WTC11 (cell line): Measurements from ENCODE around the gene MYLK2. TPM values are rescaled to one million over a fixed set of nuclear protein-coding genes. Genes with fewer than 3 reads are reported as not detected.

Experiments used
- ATAC-seq: fragments of 200-7000 bp; cut with Tn5 transposase; 2 replicates; pipeline ENCODE4 v1.10.0; 2021; ENCODE audit warnings: mild to moderate bottlenecking, moderate library complexity
- CTCF ChIA-PET: fragments of 300-600 bp; sonication (Branson Sonifier 250); formaldehyde crosslinking; loops from one replicate; lab custom pipeline; 2021; ENCODE audit warnings: antibody characterized with exemption; lab: Charles Lee
- POLR2A ChIA-PET: fragments of 350-600 bp; sonication (Branson Sonifier 250); formaldehyde crosslinking; loops from one replicate; lab custom pipeline; 2021; ENCODE audit warnings: antibody characterized with exemption; lab: Charles Lee
- DNase-seq: peaks from one replicate; pipeline ENCODE4 v3.0.0; 2021; ENCODE audit warnings: low spot score
- H3K27ac Mint-ChIP-seq: 2 replicates; pipeline ENCODE4 v1.8.0; 2021; ENCODE audit warnings: mixed read lengths
- H3K27me3 Mint-ChIP-seq: 2 replicates; pipeline ENCODE4 v1.8.0; 2021; ENCODE audit warnings: low read depth, mild to moderate bottlenecking, moderate library complexity, mixed read lengths
- H3K36me3 Mint-ChIP-seq: 2 replicates; pipeline ENCODE4 v1.8.0; 2021; ENCODE audit warnings: mixed read lengths
- H3K4me1 Mint-ChIP-seq: 2 replicates; pipeline ENCODE4 v1.8.0; 2022; ENCODE audit warnings: mixed read lengths
- H3K4me3 Mint-ChIP-seq: 2 replicates; pipeline ENCODE4 v1.8.0; 2021; ENCODE audit warnings: mild to moderate bottlenecking, moderate library complexity, mixed read lengths
- H3K9me3 Mint-ChIP-seq: 2 replicates; pipeline ENCODE4 v1.8.0; 2021; ENCODE audit warnings: mixed read lengths
- AR ChIP-seq: fragments of 250-450 bp; sonication (Bioruptor Pico); IDR thresholded peaks from 2 replicates; pipeline ENCODE4 v1.9.0; 2021; ENCODE audit warnings: mild to moderate bottlenecking
- ATF6 ChIP-seq: sonication (generic); formaldehyde crosslinking; IDR thresholded peaks from 2 replicates; pipeline ENCODE4 v1.8.1; 2023; ENCODE audit warnings: mild to moderate bottlenecking, missing genetic modification reagents
- CREB1 ChIP-seq: sonication (generic); formaldehyde crosslinking; IDR thresholded peaks from 2 replicates; pipeline ENCODE4 v1.8.0; 2023; ENCODE audit warnings: mild to moderate bottlenecking, missing genetic modification reagents
- FOXP1 ChIP-seq: sonication (generic); formaldehyde crosslinking; IDR thresholded peaks from 2 replicates; pipeline ENCODE4 v1.8.0; 2022; ENCODE audit warnings: missing genetic modification reagents, mild to moderate bottlenecking, moderate library complexity, borderline replicate concordance
- GRHL2 ChIP-seq: fragments of 250-450 bp; sonication (Bioruptor Pico); IDR thresholded peaks from 2 replicates; pipeline ENCODE4 v1.8.0; 2022; ENCODE audit warnings: mild to moderate bottlenecking, moderate library complexity; ENCODE audit not compliant: insufficient replicate concordance, severe bottlenecking
- MYBL2 ChIP-seq: sonication (generic); formaldehyde crosslinking; IDR thresholded peaks from 2 replicates; pipeline ENCODE4 v1.8.1; 2023; ENCODE audit warnings: mild to moderate bottlenecking, moderate library complexity, missing genetic modification reagents
- PRDM15 ChIP-seq: sonication (generic); formaldehyde crosslinking; IDR thresholded peaks from 2 replicates; pipeline ENCODE4 v1.8.0; 2022; ENCODE audit warnings: missing genetic modification reagents
- PRRX2 ChIP-seq: fragments of 250-450 bp; sonication (Bioruptor Pico); IDR thresholded peaks from 2 replicates; pipeline ENCODE4 v1.8.0; 2021; ENCODE audit warnings: mild to moderate bottlenecking
- SMAD3 ChIP-seq: sonication (generic); formaldehyde crosslinking; IDR thresholded peaks from 2 replicates; pipeline ENCODE4 v1.8.0; 2022; ENCODE audit warnings: missing genetic modification reagents, mild to moderate bottlenecking, borderline replicate concordance
- TCF7 ChIP-seq: sonication (generic); formaldehyde crosslinking; IDR thresholded peaks from 2 replicates; pipeline ENCODE4 v1.8.0; 2022; ENCODE audit warnings: mild to moderate bottlenecking, low read depth, missing genetic modification reagents, moderate library complexity
- USF1 ChIP-seq: sonication (generic); formaldehyde crosslinking; IDR thresholded peaks from 2 replicates; pipeline ENCODE4 v1.8.0; 2022; ENCODE audit warnings: mild to moderate bottlenecking, missing genetic modification reagents
- ZNF138 ChIP-seq: sonication (generic); formaldehyde crosslinking; conservative IDR thresholded peaks from 2 replicates; pipeline ENCODE4 v1.8.1; 2022; ENCODE audit warnings: mild to moderate bottlenecking, moderate library complexity, missing genetic modification reagents
- ZNF671 ChIP-seq: fragments of 250-450 bp; sonication (Bioruptor Pico); IDR thresholded peaks from 2 replicates; pipeline ENCODE4 v1.8.0; 2021; ENCODE audit warnings: mild to moderate bottlenecking
- total RNA-seq: library from RNA; stranded (reverse); gene quantifications from 3 replicates; pipeline ENCODE4 v1.2.3, GENCODE V29; 2021
- TF ChIP-seq, protein P1 (sequence below): fragments of 250-450 bp; sonication (Bioruptor Pico); IDR thresholded peaks from 2 replicates; pipeline ENCODE4 v1.9.0; 2021; ENCODE audit warnings: mild to moderate bottlenecking
- TF ChIP-seq, protein P2 (sequence below): sonication (generic); formaldehyde crosslinking; IDR thresholded peaks from 2 replicates; pipeline ENCODE4 v1.8.1; 2023; ENCODE audit warnings: mild to moderate bottlenecking, missing genetic modification reagents
- TF ChIP-seq, protein P3 (sequence below): sonication (generic); formaldehyde crosslinking; IDR thresholded peaks from 2 replicates; pipeline ENCODE4 v1.8.1; 2022; ENCODE audit warnings: missing genetic modification reagents, borderline replicate concordance
- TF ChIP-seq, protein P4 (sequence below): sonication (generic); formaldehyde crosslinking; IDR thresholded peaks from 2 replicates; pipeline ENCODE4 v1.8.0; 2023; ENCODE audit warnings: missing genetic modification reagents, mild to moderate bottlenecking, borderline replicate concordance

The MYLK2 gene
- total RNA-seq, 1 experiment from 2014 or later, result 0.28 TPM

DNA sequence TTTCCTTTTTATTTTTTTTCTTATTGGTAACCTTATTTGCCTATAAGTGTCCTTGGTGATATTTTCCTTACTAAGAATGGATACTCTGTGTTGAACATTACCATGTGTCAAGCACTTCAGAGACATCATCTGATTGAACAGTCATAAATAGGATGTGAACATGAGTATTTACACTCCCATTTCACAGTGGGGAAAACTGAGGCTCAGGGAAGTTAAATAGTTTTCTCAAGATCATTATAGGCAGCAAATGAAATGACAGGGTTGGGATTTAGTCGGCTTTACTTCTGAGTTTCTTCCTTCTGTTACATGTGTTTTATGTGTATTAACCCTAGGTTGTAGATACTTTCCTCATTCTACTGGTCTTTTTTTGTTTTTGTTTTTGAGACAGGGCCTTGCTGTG, 44.7 kb upstream of the MYLK2 start (continued):
- TF ChIP-seq PRDM15 (CRISPR knock-in tag), result no peak
- TF ChIP-seq, protein P1, sequence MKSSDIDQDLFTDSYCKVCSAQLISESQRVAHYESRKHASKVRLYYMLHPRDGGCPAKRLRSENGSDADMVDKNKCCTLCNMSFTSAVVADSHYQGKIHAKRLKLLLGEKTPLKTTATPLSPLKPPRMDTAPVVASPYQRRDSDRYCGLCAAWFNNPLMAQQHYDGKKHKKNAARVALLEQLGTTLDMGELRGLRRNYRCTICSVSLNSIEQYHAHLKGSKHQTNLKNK (CRISPR knock-in tag), result no peak
- TF ChIP-seq TCF7, result no peak
- no peak for TF ChIP-seq FOXP1 (CRISPR knock-in tag)
- no peak for TF ChIP-seq ZNF671 (CRISPR knock-in tag)
- TF ChIP-seq GRHL2, result no peak

- POLR2A ChIA-PET, result no interaction called here
- CTCF ChIA-PET, result interaction anchor here (0.7 kb wide), 1 partner anchor 106 kb away, joined by 5 read pairs; no protein-coding TSS in a partner anchor
- no peaks in the 10 kb centered on the region for H3K9me3 Mint-ChIP-seq
- DNase-seq (no peak), ATAC-seq (no peak)
- no peaks in the 10 kb centered on the region for H3K27me3 Mint-ChIP-seq
- H3K36me3 Mint-ChIP-seq, result peaks cover 81% of the 10 kb centered on the region
- H3K4me1 Mint-ChIP-seq, result peaks cover 17% of the 10 kb centered on the region
- H3K4me3 Mint-ChIP-seq, result no peak overlapping the region
- H3K27ac Mint-ChIP-seq, result no peak overlapping the region
- TF ChIP-seq, protein P2, sequence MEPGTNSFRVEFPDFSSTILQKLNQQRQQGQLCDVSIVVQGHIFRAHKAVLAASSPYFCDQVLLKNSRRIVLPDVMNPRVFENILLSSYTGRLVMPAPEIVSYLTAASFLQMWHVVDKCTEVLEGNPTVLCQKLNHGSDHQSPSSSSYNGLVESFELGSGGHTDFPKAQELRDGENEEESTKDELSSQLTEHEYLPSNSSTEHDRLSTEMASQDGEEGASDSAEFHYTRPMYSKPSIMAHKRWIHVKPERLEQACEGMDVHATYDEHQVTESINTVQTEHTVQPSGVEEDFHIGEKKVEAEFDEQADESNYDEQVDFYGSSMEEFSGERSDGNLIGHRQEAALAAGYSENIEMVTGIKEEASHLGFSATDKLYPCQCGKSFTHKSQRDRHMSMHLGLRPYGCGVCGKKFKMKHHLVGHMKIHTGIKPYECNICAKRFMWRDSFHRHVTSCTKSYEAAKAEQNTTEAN (CRISPR knock-in tag), result no peak
- TF ChIP-seq USF1, result no peak
- TF ChIP-seq, protein P3, sequence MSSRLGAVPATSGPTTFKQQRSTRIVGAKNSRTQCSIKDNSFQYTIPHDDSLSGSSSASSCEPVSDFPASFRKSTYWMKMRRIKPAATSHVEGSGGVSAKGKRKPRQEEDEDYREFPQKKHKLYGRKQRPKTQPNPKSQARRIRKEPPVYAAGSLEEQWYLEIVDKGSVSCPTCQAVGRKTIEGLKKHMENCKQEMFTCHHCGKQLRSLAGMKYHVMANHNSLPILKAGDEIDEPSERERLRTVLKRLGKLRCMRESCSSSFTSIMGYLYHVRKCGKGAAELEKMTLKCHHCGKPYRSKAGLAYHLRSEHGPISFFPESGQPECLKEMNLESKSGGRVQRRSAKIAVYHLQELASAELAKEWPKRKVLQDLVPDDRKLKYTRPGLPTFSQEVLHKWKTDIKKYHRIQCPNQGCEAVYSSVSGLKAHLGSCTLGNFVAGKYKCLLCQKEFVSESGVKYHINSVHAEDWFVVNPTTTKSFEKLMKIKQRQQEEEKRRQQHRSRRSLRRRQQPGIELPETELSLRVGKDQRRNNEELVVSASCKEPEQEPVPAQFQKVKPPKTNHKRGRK (CRISPR knock-in tag), result no peak
- no peak for TF ChIP-seq SMAD3
- no peak for TF ChIP-seq AR
- no peak for TF ChIP-seq ATF6
- TF ChIP-seq CREB1 (CRISPR knock-in tag), result no peak
- TF ChIP-seq PRRX2 (CRISPR knock-in tag), result no peak
- no peak for TF ChIP-seq MYBL2
- TF ChIP-seq, protein P4, sequence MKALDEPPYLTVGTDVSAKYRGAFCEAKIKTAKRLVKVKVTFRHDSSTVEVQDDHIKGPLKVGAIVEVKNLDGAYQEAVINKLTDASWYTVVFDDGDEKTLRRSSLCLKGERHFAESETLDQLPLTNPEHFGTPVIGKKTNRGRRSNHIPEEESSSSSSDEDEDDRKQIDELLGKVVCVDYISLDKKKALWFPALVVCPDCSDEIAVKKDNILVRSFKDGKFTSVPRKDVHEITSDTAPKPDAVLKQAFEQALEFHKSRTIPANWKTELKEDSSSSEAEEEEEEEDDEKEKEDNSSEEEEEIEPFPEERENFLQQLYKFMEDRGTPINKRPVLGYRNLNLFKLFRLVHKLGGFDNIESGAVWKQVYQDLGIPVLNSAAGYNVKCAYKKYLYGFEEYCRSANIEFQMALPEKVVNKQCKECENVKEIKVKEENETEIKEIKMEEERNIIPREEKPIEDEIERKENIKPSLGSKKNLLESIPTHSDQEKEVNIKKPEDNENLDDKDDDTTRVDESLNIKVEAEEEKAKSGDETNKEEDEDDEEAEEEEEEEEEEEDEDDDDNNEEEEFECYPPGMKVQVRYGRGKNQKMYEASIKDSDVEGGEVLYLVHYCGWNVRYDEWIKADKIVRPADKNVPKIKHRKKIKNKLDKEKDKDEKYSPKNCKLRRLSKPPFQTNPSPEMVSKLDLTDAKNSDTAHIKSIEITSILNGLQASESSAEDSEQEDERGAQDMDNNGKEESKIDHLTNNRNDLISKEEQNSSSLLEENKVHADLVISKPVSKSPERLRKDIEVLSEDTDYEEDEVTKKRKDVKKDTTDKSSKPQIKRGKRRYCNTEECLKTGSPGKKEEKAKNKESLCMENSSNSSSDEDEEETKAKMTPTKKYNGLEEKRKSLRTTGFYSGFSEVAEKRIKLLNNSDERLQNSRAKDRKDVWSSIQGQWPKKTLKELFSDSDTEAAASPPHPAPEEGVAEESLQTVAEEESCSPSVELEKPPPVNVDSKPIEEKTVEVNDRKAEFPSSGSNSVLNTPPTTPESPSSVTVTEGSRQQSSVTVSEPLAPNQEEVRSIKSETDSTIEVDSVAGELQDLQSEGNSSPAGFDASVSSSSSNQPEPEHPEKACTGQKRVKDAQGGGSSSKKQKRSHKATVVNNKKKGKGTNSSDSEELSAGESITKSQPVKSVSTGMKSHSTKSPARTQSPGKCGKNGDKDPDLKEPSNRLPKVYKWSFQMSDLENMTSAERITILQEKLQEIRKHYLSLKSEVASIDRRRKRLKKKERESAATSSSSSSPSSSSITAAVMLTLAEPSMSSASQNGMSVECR (CRISPR knock-in tag), result no peak
- no peak for TF ChIP-seq ZNF138 (CRISPR knock-in tag)
Measured at GRCh38 chr20:31780839-31781238, 38.3 kb upstream of the MYLK2 start.
